OCI-LY7 (cell line): Measurements from ENCODE around the gene DNAJB11. TPM values are rescaled to one million over a fixed set of nuclear protein-coding genes. Genes with fewer than 3 reads are reported as not detected.

ENCODE experiments used
- BruUV-seq: library from RNA; stranded (reverse); fragments of 400-500 nt; replicated peaks from 2 replicates; lab custom pipeline; 2021; lab: Mats Ljungman, UMichigan
- CTCF ChIA-PET: fragments of 300-600 bp; sonication (Branson Sonifier 250); formaldehyde crosslinking; loops from one replicate; lab custom pipeline; 2022; ENCODE audit warnings: antibody characterized with exemption; ENCODE audit not compliant: unreplicated experiment; lab: Charles Lee
- POLR2A ChIA-PET: fragments of 300-600 bp; sonication (Branson Sonifier 250); formaldehyde crosslinking; loops from one replicate; lab custom pipeline; 2022; ENCODE audit warnings: antibody characterized with exemption; lab: Charles Lee
- DNase-seq: peaks from one replicate; pipeline ENCODE4 v3.0.0-alpha.2; 2015; ENCODE audit warnings: low spot score
- H2AFZ ChIP-seq: fragments of 200-600 bp; sonication (generic), shearing (Covaris generic); 2 replicates; pipeline ENCODE4 v1.6.1; 2014; ENCODE audit warnings: mild to moderate bottlenecking, antibody characterized with exemption, low read length, moderate library complexity
- H3K27ac ChIP-seq: fragments of 200-600 bp; sonication (generic); 2 replicates; pipeline ENCODE4 v1.5.1; 2014; ENCODE audit warnings: mixed run types, low read depth, mild to moderate bottlenecking, moderate library complexity, low read length, inconsistent platforms; ENCODE audit not compliant: poor library complexity, severe bottlenecking
- H3K36me3 ChIP-seq: fragments of 200-600 bp; sonication (generic); 2 replicates; pipeline ENCODE4 v1.6.1; 2014; ENCODE audit warnings: mild to moderate bottlenecking, antibody characterized with exemption, low read length, moderate library complexity, mixed read lengths; ENCODE audit not compliant: insufficient read depth
- H3K4me1 ChIP-seq: fragments of 200-600 bp; sonication (generic); 2 replicates; pipeline ENCODE4 v1.5.1; 2014; ENCODE audit warnings: mild to moderate bottlenecking, low read length; ENCODE audit not compliant: insufficient read depth, poor library complexity, severe bottlenecking
- H3K4me2 ChIP-seq: fragments of 200-600 bp; sonication (generic); 2 replicates; pipeline ENCODE4 v1.6.1; 2014; ENCODE audit warnings: mild to moderate bottlenecking, low read length
- H3K4me3 ChIP-seq: fragments of 200-600 bp; sonication (generic); 2 replicates; pipeline ENCODE4 v1.5.1; 2014; ENCODE audit warnings: mild to moderate bottlenecking, low read depth, low read length; ENCODE audit not compliant: poor library complexity, severe bottlenecking
- H3K79me2 ChIP-seq: fragments of 200-600 bp; sonication (generic); 2 replicates; pipeline ENCODE4 v1.6.1; 2016; ENCODE audit warnings: low read depth, mild to moderate bottlenecking, low read length, moderate library complexity, mixed read lengths; ENCODE audit not compliant: insufficient read depth
- H3K9me2 ChIP-seq: fragments of 200-600 bp; sonication (generic); 2 replicates; pipeline ENCODE4 v1.6.1; 2016; ENCODE audit warnings: mild to moderate bottlenecking, low read length, mixed read lengths; ENCODE audit not compliant: insufficient read depth
- H3K9me3 ChIP-seq: fragments of 200-600 bp; sonication (generic); 2 replicates; pipeline ENCODE4 v1.6.1; 2014; ENCODE audit warnings: mild to moderate bottlenecking, mixed run types, low read length, mixed read lengths
- H4K20me1 ChIP-seq: fragments of 200-600 bp; sonication (generic); 2 replicates; pipeline ENCODE4 v1.6.1; 2014; ENCODE audit warnings: mild to moderate bottlenecking, antibody characterized with exemption, low read length, moderate library complexity, mixed read lengths; ENCODE audit not compliant: insufficient read depth
- CTCF ChIP-seq: fragments of 200-600 bp; sonication (generic); conservative IDR thresholded peaks from 2 replicates; pipeline ENCODE4 v1.5.1; 2014; ENCODE audit warnings: mild to moderate bottlenecking, antibody characterized with exemption, low read length, moderate library complexity, mixed read lengths
- EZH2phosphoT487 ChIP-seq: fragments of 200-600 bp; sonication (generic); IDR thresholded peaks from 2 replicates; pipeline ENCODE4 v1.6.1; 2018; ENCODE audit warnings: low read depth, borderline replicate concordance, mild to moderate bottlenecking, mixed run types, antibody characterized with exemption, low read length, moderate library complexity, mixed read lengths
- intact Hi-C: fragments of 100-400 bp; cut with micrococcal nuclease; formaldehyde crosslinking; loops from one replicate; pipeline ENCODE4 v1.10.0; 2022; ENCODE audit not compliant: unreplicated experiment
- total RNA-seq, 2 experiments: library from RNA; depleted of rRNA in 1 of 2; stranded (reverse); fragments of >200 nt in 1 of 2; shearing (Covaris generic) in 1 of 2; gene quantifications; 2 replicates each; pipeline ENCODE4 v1.2.3, GENCODE V29; 2014 to 2022

Gene DNAJB11
- total RNA-seq, 2 experiments from 2014 or later: 61.1 to 73.0 TPM

DNA sequence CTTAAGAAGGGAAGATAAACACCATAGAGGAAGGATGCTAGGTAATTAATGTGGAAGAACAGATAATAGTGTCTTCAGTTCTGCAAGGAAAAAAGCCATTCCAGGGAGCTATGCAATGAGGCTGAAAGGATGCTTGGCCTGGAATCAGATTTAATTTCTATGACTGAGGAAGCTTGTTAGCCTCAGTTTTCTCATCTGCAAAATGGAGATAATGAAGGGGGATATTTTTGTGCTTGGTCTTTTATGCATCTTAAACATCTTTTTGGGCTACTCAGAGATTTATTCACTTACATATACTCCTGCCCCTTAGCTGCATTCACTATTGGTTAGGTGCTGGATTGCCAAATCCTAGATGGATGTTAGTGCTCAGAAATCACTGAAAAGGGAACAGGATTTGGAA is 16.7 kb downstream of the DNAJB11 start:
- Histone ChIP-seq H3K79me2 (no peaks in the 10 kb centered on the region), H3K9me2 (no peaks in the 10 kb centered on the region), H3K4me2 (no peak overlapping the region), H3K4me3 (no peak overlapping the region), H2AFZ (no peak overlapping the region), H3K27ac (no peak overlapping the region), H3K4me1 (no peaks in the 10 kb centered on the region), H3K36me3 (peaks cover 48% of the 10 kb centered on the region), H4K20me1 (no peaks in the 10 kb centered on the region), H3K9me3 (no peaks in the 10 kb centered on the region)
- BruUV-seq: no TSS peak
- ChIA-PET CTCF (no interaction called here), POLR2A (interaction anchor here (0.6 to 1.7 kb wide), 4 partner anchors 17 to 372 kb away, joined by 3 to 11 read pairs (median 4); partner anchors contain the start of gene DNAJB11)
- no peak for TF ChIP-seq CTCF
- no peak for TF ChIP-seq EZH2phosphoT487
- intact Hi-C loops: no loop called here
- DNase-seq: no peak

DNA sequence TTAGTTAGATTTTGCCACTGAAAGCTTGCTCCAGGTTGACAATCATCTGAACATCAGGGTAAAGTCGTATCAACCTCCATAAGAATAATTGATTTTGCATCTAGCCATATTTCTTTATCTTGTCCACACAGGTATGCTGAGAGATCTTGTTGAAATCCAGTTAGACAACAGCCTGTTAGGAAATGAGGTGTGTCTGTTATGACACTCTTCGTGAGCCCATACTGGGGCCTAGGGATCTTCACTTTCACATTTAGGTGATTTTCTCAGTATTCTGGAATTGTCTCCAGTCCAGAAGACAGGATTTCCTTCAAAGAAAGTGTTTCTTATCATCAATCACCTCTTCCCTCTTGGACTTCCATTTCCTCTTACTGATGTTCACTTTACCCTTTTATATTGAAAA is 18.1 kb downstream of the DNAJB11 start:
- intact Hi-C loops: loop anchor here (1.0 kb wide), 1 partner anchor 233 kb away; no protein-coding TSS in a partner anchor
- H2AFZ ChIP-seq: no peak overlapping the region

More for the DNA sequence above, 18.1 kb downstream of the DNAJB11 start:
- Histone ChIP-seq H4K20me1 (no peaks in the 10 kb centered on the region), H3K79me2 (no peaks in the 10 kb centered on the region), H3K4me3 (no peak overlapping the region), H3K4me2 (no peak overlapping the region), H3K9me2 (no peaks in the 10 kb centered on the region), H3K27ac (no peak overlapping the region), H3K9me3 (no peaks in the 10 kb centered on the region), H3K4me1 (no peaks in the 10 kb centered on the region), H3K36me3 (peaks cover 33% of the 10 kb centered on the region)
- DNase-seq: no peak
- CTCF ChIA-PET: no interaction called here
- TF ChIP-seq CTCF: no peak
- no peak for TF ChIP-seq EZH2phosphoT487
- POLR2A ChIA-PET: interaction anchor here (0.6 to 0.7 kb wide), 2 partner anchors 31 to 541 kb away, joined by 3 to 4 read pairs; no protein-coding TSS in a partner anchor
- no TSS peak for BruUV-seq
